OCI-LY7 (cell line): ENCODE measurements around the gene SKP1.

Experiments
- CTCF ChIP-seq: fragments of 200-600 bp; sonication (generic); conservative IDR thresholded peaks from 2 replicates; pipeline ENCODE4 v1.5.1; 2014; ENCODE audit warnings: mild to moderate bottlenecking, antibody characterized with exemption, low read length, moderate library complexity, mixed read lengths
- EZH2phosphoT487 ChIP-seq: fragments of 200-600 bp; sonication (generic); IDR thresholded peaks from 2 replicates; pipeline ENCODE4 v1.6.1; 2018; ENCODE audit warnings: low read depth, borderline replicate concordance, mild to moderate bottlenecking, mixed run types, antibody characterized with exemption, low read length, moderate library complexity, mixed read lengths

GRCh38 chr5:134119720-134120119 lies 57.0 kb downstream of the SKP1 start:
- TF ChIP-seq CTCF, result no peak
- no peak for TF ChIP-seq EZH2phosphoT487
